22Rv1 (cell line): Measurements from ENCODE around the gene PCMT1.

Source experiments
- ZFX ChIP-seq: fragments of 450-650 bp; IDR thresholded peaks from 2 replicates; pipeline ENCODE4 v1.6.1; 2017; ENCODE audit warnings: antibody characterized with exemption, borderline replicate concordance
- TF ChIP-seq, protein P1 (sequence below): fragments of 450-650 bp; IDR thresholded peaks from 2 replicates; pipeline ENCODE4 v1.5.1; 2017; ENCODE audit warnings: mild to moderate bottlenecking

DNA sequence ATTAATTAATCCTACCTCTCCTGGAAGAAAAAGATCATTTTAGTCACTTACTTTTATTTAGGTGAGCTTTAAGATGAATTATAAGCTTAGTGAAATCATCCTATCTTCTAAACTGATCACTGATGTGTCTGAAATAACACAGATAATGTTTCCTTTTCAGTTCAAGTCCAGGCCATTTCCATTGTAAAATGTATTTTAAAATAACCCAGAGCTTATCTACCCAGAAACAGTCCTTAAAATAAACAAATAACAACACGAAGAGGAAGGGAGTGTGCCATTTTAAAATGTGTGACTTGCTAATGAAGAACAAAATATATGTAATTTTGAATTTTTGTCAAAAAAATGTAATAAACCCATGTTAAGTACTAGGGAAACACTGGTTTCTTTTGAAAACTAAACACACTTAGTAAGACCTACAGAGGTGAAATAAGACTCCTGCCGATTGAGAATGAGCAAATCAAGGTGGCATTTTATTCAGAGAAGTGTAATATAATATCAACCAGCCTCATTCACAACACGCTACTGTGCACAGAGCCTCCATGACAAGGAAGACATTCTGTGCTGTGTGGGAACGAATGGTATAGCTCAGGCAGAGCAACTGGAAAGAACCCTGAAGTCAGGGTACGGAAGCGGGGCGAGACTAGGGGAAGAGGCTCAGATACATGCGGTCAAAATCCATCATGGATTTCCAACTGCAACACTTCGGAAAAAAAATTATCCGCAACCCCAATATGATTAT lies 106.9 kb downstream of the PCMT1 start:
- TF ChIP-seq, protein P1, sequence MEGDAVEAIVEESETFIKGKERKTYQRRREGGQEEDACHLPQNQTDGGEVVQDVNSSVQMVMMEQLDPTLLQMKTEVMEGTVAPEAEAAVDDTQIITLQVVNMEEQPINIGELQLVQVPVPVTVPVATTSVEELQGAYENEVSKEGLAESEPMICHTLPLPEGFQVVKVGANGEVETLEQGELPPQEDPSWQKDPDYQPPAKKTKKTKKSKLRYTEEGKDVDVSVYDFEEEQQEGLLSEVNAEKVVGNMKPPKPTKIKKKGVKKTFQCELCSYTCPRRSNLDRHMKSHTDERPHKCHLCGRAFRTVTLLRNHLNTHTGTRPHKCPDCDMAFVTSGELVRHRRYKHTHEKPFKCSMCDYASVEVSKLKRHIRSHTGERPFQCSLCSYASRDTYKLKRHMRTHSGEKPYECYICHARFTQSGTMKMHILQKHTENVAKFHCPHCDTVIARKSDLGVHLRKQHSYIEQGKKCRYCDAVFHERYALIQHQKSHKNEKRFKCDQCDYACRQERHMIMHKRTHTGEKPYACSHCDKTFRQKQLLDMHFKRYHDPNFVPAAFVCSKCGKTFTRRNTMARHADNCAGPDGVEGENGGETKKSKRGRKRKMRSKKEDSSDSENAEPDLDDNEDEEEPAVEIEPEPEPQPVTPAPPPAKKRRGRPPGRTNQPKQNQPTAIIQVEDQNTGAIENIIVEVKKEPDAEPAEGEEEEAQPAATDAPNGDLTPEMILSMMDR, result no peak
- TF ChIP-seq ZFX, result no peak
